Loucy (cell line): Measurements from ENCODE around the gene TNP2.

Experiments used
- EZH2phosphoT487 ChIP-seq: fragments of 200-600 bp; IDR thresholded peaks from 2 replicates; pipeline ENCODE4 v1.6.1; 2018; ENCODE audit warnings: antibody characterized with exemption, mild to moderate bottlenecking, moderate library complexity, borderline replicate concordance
- TF ChIP-seq, protein P1 (sequence below): fragments of 200-600 bp; sonication (generic); conservative IDR thresholded peaks from 2 replicates; pipeline ENCODE4 v1.5.1; 2014; ENCODE audit warnings: mild to moderate bottlenecking, antibody characterized with exemption, low read length

DNA sequence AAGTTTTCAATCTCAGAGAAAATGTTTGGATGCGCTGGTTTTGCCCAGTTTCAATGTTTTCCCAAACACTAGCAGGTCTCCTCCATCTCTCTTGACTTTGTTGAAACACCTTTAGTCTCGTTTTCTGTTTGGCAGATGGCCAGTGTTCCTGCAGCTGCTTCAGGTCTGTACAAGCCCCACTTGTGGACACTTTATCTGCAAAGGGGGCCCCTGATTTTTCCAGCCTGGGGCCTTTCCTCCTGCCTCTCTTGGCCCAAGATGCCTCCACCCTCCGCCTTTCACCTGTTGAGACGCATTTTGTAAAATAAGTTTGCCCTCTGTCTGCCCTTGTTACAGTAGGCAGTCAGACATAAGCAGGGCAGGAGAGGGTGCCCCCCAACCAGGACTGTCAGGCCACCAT is 33.9 kb upstream of the TNP2 start:
- TF ChIP-seq, protein P1, sequence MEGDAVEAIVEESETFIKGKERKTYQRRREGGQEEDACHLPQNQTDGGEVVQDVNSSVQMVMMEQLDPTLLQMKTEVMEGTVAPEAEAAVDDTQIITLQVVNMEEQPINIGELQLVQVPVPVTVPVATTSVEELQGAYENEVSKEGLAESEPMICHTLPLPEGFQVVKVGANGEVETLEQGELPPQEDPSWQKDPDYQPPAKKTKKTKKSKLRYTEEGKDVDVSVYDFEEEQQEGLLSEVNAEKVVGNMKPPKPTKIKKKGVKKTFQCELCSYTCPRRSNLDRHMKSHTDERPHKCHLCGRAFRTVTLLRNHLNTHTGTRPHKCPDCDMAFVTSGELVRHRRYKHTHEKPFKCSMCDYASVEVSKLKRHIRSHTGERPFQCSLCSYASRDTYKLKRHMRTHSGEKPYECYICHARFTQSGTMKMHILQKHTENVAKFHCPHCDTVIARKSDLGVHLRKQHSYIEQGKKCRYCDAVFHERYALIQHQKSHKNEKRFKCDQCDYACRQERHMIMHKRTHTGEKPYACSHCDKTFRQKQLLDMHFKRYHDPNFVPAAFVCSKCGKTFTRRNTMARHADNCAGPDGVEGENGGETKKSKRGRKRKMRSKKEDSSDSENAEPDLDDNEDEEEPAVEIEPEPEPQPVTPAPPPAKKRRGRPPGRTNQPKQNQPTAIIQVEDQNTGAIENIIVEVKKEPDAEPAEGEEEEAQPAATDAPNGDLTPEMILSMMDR = no peak
- no peak for TF ChIP-seq EZH2phosphoT487
